ENCODE results near the gene KIFAP3.

The KIFAP3 gene

GRCh38 chr1:169894424-169895145 is 179.9 kb downstream of the KIFAP3 start:
- no peaks in the 10 kb centered on the region for H3K9me3 ChIP-seq (ENCODE audit: control insufficient read depth in 1 of 2, low read length in 2 of 2)
- peak overlapping the region; percentile 100 for H3K27ac ChIP-seq (ENCODE audit: low read length)

GRCh38 chr1:169893645-169894423 is 180.7 kb downstream of the KIFAP3 start, which contains the start of gene SCYL3:
SCYL3 (minus strand) TSS chr1:169893896; CDS start chr1:169888840, 5,056 bp downstream.
- Histone ChIP-seq H3K27me3 (ENCODE audit: low read depth, low read length) (no peaks in the 10 kb centered on the region), H3K9me3 (ENCODE audit: control insufficient read depth in 1 of 2, low read length in 2 of 2) (no peaks in the 10 kb centered on the region), H3K27ac (ENCODE audit: low read length) (peak within 1 kb of the TSS; percentile 100), H3K4me3 (ENCODE audit: low read depth in 1 of 2, low read length in 2 of 2) (peak within 1 kb of the TSS; percentile 83 to 94), H3K36me3 (ENCODE audit: control insufficient read depth in 1 of 2, insufficient read depth in 2 of 2, low read length in 2 of 2) (no peaks in the 10 kb centered on the region), H3K4me1 (ENCODE audit: control insufficient read depth in 1 of 2, insufficient read depth in 2 of 2, low read length in 2 of 2) (peaks cover 11 to 12% of the 10 kb centered on the region in 2 donors)

More at GRCh38 chr1:169894424-169895145, 179.9 kb downstream of the KIFAP3 start:
- Histone ChIP-seq H3K4me1 (ENCODE audit: control insufficient read depth in 1 of 2, insufficient read depth in 2 of 2, low read length in 2 of 2) (peaks cover 11 to 12% of the 10 kb centered on the region in 2 donors), H3K4me3 (ENCODE audit: low read depth in 1 of 2, low read length in 2 of 2) (peak overlapping the region; percentile 83 to 94), H3K36me3 (ENCODE audit: control insufficient read depth in 1 of 2, insufficient read depth in 2 of 2, low read length in 2 of 2) (no peaks in the 10 kb centered on the region), H3K27me3 (ENCODE audit: low read depth, low read length) (no peaks in the 10 kb centered on the region)

DNA sequence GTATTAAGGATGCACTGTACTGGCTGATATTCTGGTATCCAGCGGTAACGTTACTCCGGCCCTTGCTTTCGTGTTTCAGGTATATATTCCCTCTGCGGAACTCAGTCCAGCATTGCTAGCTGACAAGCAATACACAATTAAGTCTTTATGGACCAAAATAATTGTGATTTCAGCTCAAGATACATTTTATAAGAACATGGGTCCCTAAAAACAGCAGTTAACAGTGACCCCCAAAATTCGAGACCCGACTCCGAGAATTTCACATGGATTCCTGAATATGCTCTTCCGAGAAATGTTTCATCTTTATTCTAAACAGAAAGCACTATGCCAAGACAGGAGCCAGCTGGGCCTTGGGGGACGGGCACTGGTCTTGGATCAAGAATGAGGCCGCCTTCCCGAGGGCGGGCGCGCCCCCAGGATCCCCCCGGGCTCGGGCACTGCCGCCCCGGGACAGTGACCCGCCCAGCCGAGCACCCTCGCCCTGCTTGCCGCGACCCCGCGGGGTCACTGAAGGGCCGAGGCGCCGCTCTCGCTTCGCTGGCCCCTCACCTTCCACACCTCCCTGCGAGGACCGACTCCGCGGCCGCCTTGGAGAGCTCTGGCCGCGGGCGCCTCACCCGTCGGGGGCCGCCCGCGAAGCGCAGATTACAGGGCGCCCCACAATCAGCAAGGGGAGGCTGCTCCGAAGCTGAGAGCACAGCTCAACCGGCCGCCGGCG is 181.4 kb downstream of the KIFAP3 start:
- Histone ChIP-seq H3K27me3 (ENCODE audit: low read depth, low read length) (no peaks in the 10 kb centered on the region), H3K9me3 (ENCODE audit: control insufficient read depth in 1 of 2, low read length in 2 of 2) (no peaks in the 10 kb centered on the region), H3K27ac (ENCODE audit: low read length) (peak overlapping the region; percentile 100), H3K4me3 (ENCODE audit: low read depth in 1 of 2, low read length in 2 of 2) (peak overlapping the region; percentile 83 to 94), H3K4me1 (ENCODE audit: control insufficient read depth in 1 of 2, insufficient read depth in 2 of 2, low read length in 2 of 2) (peaks cover 11 to 12% of the 10 kb centered on the region in 2 donors), H3K36me3 (ENCODE audit: control insufficient read depth in 1 of 2, insufficient read depth in 2 of 2, low read length in 2 of 2) (peaks cover 1 to 6% of the 10 kb centered on the region in 2 donors)

GRCh38 chr1:169892176-169892926 is 182.1 kb downstream of the KIFAP3 start:
- Histone ChIP-seq H3K4me3 (ENCODE audit: low read depth in 1 of 2, low read length in 2 of 2) (peak overlapping the region; percentile 83 to 94), H3K27me3 (ENCODE audit: low read depth, low read length) (no peaks in the 10 kb centered on the region), H3K27ac (ENCODE audit: low read length) (peak overlapping the region; percentile 100), H3K36me3 (ENCODE audit: control insufficient read depth in 1 of 2, insufficient read depth in 2 of 2, low read length in 2 of 2) (peaks cover 4 to 10% of the 10 kb centered on the region in 2 donors), H3K9me3 (ENCODE audit: control insufficient read depth in 1 of 2, low read length in 2 of 2) (no peaks in the 10 kb centered on the region), H3K4me1 (ENCODE audit: control insufficient read depth in 1 of 2, insufficient read depth in 2 of 2, low read length in 2 of 2) (peaks cover 11 to 12% of the 10 kb centered on the region in 2 donors)

DNA sequence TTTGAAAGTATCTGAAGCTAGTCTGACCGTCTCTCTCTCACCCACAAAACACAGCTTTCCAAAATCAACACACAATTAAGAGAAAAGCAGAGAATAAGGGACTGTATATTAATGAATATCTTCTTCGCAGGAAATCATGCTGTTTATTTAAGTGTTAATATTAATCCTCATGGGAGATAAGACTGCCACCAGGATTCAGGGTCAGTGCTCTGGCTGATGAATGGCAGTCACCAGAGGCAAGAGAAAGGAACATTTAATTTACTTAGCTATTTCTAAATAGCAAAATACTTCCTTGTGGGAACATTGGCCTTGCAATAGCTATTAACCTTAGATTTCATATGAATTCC is 183.0 kb downstream of the KIFAP3 start:
- H3K4me1 ChIP-seq (ENCODE audit: control insufficient read depth in 1 of 2, insufficient read depth in 2 of 2, low read length in 2 of 2), result peaks cover 11 to 12% of the 10 kb centered on the region in 2 donors
- H3K36me3 ChIP-seq (ENCODE audit: control insufficient read depth in 1 of 2, insufficient read depth in 2 of 2, low read length in 2 of 2), result peaks cover 4 to 10% of the 10 kb centered on the region in 2 donors
- peak overlapping the region in 1 of 2 donors; percentile 32 for H3K4me3 ChIP-seq (ENCODE audit: low read depth in 1 of 2, low read length in 2 of 2)
- no peaks in the 10 kb centered on the region for H3K9me3 ChIP-seq (ENCODE audit: control insufficient read depth in 1 of 2, low read length in 2 of 2)
- H3K27ac ChIP-seq (ENCODE audit: low read length), result peak overlapping the region; percentile 37
- H3K27me3 ChIP-seq (ENCODE audit: low read depth, low read length), result no peaks in the 10 kb centered on the region

GRCh38 chr1:169890761-169891538 is 183.5 kb downstream of the KIFAP3 start:
- peaks cover 11 to 12% of the 10 kb centered on the region in 2 donors for H3K4me1 ChIP-seq (ENCODE audit: control insufficient read depth in 1 of 2, insufficient read depth in 2 of 2, low read length in 2 of 2)
- no peaks in the 10 kb centered on the region for H3K9me3 ChIP-seq (ENCODE audit: control insufficient read depth in 1 of 2, low read length in 2 of 2)
- peaks cover 4 to 10% of the 10 kb centered on the region in 2 donors for H3K36me3 ChIP-seq (ENCODE audit: control insufficient read depth in 1 of 2, insufficient read depth in 2 of 2, low read length in 2 of 2)
- peak overlapping the region; percentile 35 for H3K27ac ChIP-seq (ENCODE audit: low read length)
- H3K4me3 ChIP-seq (ENCODE audit: low read depth in 1 of 2, low read length in 2 of 2), result peak overlapping the region in 1 of 2 donors; percentile 32
- no peaks in the 10 kb centered on the region for H3K27me3 ChIP-seq (ENCODE audit: low read depth, low read length)

GRCh38 chr1:169889871-169890270 is 184.6 kb downstream of the KIFAP3 start:
- Histone ChIP-seq H3K9me3 (ENCODE audit: control insufficient read depth in 1 of 2, low read length in 2 of 2) (no peaks in the 10 kb centered on the region), H3K27me3 (ENCODE audit: low read depth, low read length) (no peaks in the 10 kb centered on the region), H3K36me3 (ENCODE audit: control insufficient read depth in 1 of 2, insufficient read depth in 2 of 2, low read length in 2 of 2) (peaks cover 9 to 17% of the 10 kb centered on the region in 2 donors), H3K4me3 (ENCODE audit: low read depth in 1 of 2, low read length in 2 of 2) (no peak overlapping the region), H3K4me1 (ENCODE audit: control insufficient read depth in 1 of 2, insufficient read depth in 2 of 2, low read length in 2 of 2) (peaks cover 11 to 12% of the 10 kb centered on the region in 2 donors), H3K27ac (ENCODE audit: low read length) (no peak overlapping the region)

GRCh38 chr1:169886931-169887330 is 187.6 kb downstream of the KIFAP3 start:
- H3K27me3 ChIP-seq (ENCODE audit: low read depth, low read length), result no peaks in the 10 kb centered on the region
- peaks cover 6 to 9% of the 10 kb centered on the region in 2 donors for H3K4me1 ChIP-seq (ENCODE audit: control insufficient read depth in 1 of 2, insufficient read depth in 2 of 2, low read length in 2 of 2)
- H3K4me3 ChIP-seq (ENCODE audit: low read depth in 1 of 2, low read length in 2 of 2), result no peak overlapping the region
- H3K36me3 ChIP-seq (ENCODE audit: control insufficient read depth in 1 of 2, insufficient read depth in 2 of 2, low read length in 2 of 2), result peaks cover 9 to 21% of the 10 kb centered on the region in 2 donors
- H3K27ac ChIP-seq (ENCODE audit: low read length), result no peak overlapping the region
- no peaks in the 10 kb centered on the region for H3K9me3 ChIP-seq (ENCODE audit: control insufficient read depth in 1 of 2, low read length in 2 of 2)

GRCh38 chr1:169886422-169886821 is 188.1 kb downstream of the KIFAP3 start:
- Histone ChIP-seq H3K4me3 (ENCODE audit: low read depth in 1 of 2, low read length in 2 of 2) (no peak overlapping the region), H3K9me3 (ENCODE audit: control insufficient read depth in 1 of 2, low read length in 2 of 2) (no peaks in the 10 kb centered on the region), H3K27me3 (ENCODE audit: low read depth, low read length) (no peaks in the 10 kb centered on the region), H3K4me1 (ENCODE audit: control insufficient read depth in 1 of 2, insufficient read depth in 2 of 2, low read length in 2 of 2) (peaks cover under 1 to 4% of the 10 kb centered on the region in 2 donors), H3K36me3 (ENCODE audit: control insufficient read depth in 1 of 2, insufficient read depth in 2 of 2, low read length in 2 of 2) (peaks cover 9 to 21% of the 10 kb centered on the region in 2 donors), H3K27ac (ENCODE audit: low read length) (no peak overlapping the region)

DNA sequence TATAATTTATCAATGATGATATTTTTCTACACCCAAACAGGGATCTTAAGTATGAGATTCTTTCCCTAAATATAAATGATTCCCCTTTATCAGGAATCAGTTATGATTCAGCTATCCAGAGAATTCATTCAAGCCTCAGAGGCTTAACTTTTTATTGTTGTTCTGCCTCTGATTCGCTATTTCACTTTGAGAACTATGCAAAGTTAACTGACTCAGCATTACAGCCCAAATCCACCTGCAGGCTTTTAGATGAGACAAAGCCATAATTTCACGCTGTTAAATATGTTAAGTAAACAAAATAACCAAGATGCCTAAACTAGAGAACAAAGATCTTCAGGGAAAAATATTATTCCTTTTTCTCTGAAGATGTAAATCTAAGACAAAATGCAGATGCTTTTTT is 189.3 kb downstream of the KIFAP3 start:
- Histone ChIP-seq H3K36me3 (ENCODE audit: control insufficient read depth in 1 of 2, insufficient read depth in 2 of 2, low read length in 2 of 2) (peaks cover 9 to 21% of the 10 kb centered on the region in 2 donors), H3K9me3 (ENCODE audit: control insufficient read depth in 1 of 2, low read length in 2 of 2) (no peaks in the 10 kb centered on the region), H3K4me3 (ENCODE audit: low read depth in 1 of 2, low read length in 2 of 2) (no peak overlapping the region), H3K4me1 (ENCODE audit: control insufficient read depth in 1 of 2, insufficient read depth in 2 of 2, low read length in 2 of 2) (no peaks in the 10 kb centered on the region), H3K27me3 (ENCODE audit: low read depth, low read length) (no peaks in the 10 kb centered on the region), H3K27ac (ENCODE audit: low read length) (no peak overlapping the region)
